H1 (cell line): Measurements from ENCODE around the gene PREX1. TPM values are rescaled to one million over a fixed set of nuclear protein-coding genes. Genes with fewer than 3 reads are reported as not detected.

Experiments
- CTCF ChIA-PET: fragments of 300-600 bp; sonication (Branson Sonifier 250); formaldehyde crosslinking; loops from one replicate; lab custom pipeline; 2021; ENCODE audit not compliant: partially characterized antibody; lab: Charles Lee
- POLR2A ChIA-PET: fragments of 300-600 bp; sonication (Branson Sonifier 250); formaldehyde crosslinking; loops from one replicate; lab custom pipeline; 2021; ENCODE audit warnings: inconsistent platforms; ENCODE audit not compliant: partially characterized antibody; lab: Charles Lee
- DNase-seq, 2 experiments: peaks; one replicate each; pipeline versions ENCODE4 v3.0.0 to v3.0.0-alpha.2; 2010 to 2022; ENCODE audit warnings: low spot score in 2 of 2, low read depth in 1 of 2, mixed read lengths in 1 of 2
- FAIRE-seq: peaks from 2 replicates; lab custom pipeline; 2011; peaks lifted over from hg19 to GRCh38; lab: Jason Lieb, UNC
- H2AFZ ChIP-seq: 2 replicates; pipeline ENCODE4 v1.8.1; 2012; ENCODE audit warnings: low read length, inconsistent platforms
- H2AK5ac ChIP-seq: 2 replicates; pipeline ENCODE4 v1.6.1; 2013; ENCODE audit warnings: low read depth, low read length
- H2BK120ac ChIP-seq: replicated peaks from 2 replicates; pipeline ENCODE3; 2013; ENCODE audit warnings: low read depth, low read length, inconsistent platforms
- H2BK12ac ChIP-seq: 2 replicates; pipeline ENCODE4 v1.6.1; 2013; ENCODE audit warnings: low read depth, low read length
- H2BK15ac ChIP-seq: 2 replicates; pipeline ENCODE4 v1.6.1; 2013; ENCODE audit warnings: low read length
- H2BK20ac ChIP-seq: 2 replicates; pipeline ENCODE4 v1.6.1; 2013; ENCODE audit warnings: low read length
- H2BK5ac ChIP-seq: 2 replicates; pipeline ENCODE4 v1.6.1; 2013; ENCODE audit warnings: low read depth, low read length
- H3K14ac ChIP-seq: 2 replicates; pipeline ENCODE4 v1.6.1; 2013; ENCODE audit warnings: inconsistent platforms; ENCODE audit not compliant: insufficient read length
- H3K18ac ChIP-seq: 2 replicates; pipeline ENCODE4 v1.6.1; 2013; ENCODE audit warnings: low read length; ENCODE audit errors: extremely low read depth
- H3K23ac ChIP-seq: 2 replicates; pipeline ENCODE4 v1.6.1; 2013; ENCODE audit warnings: inconsistent platforms; ENCODE audit not compliant: insufficient read length
- H3K23me2 ChIP-seq: 2 replicates; pipeline ENCODE4 v1.6.1; 2013; ENCODE audit warnings: low read depth, low read length
- H3K27ac ChIP-seq: 2 replicates; pipeline ENCODE4 v1.6.1; 2011; ENCODE audit warnings: low read depth, low read length, inconsistent platforms
- H3K27me3 ChIP-seq, 4 experiments: replicated peaks in 1 of 4; 1 replicate in 1 of 4; 2 replicates in 3 of 4; pipeline versions ENCODE4 v1.6.1 to v1.8.1; 2011 to 2013; ENCODE audit warnings: low read length in 3 of 4, mild to moderate bottlenecking in 3 of 4, inconsistent platforms in 2 of 4, mixed read lengths in 2 of 4, moderate library complexity in 1 of 4; ENCODE audit not compliant: control insufficient read depth in 3 of 4, insufficient read depth in 3 of 4; ENCODE audit errors: extremely low read depth in 1 of 4
- H3K36me3 ChIP-seq, 4 experiments: 2 replicates each; pipeline versions ENCODE4 v1.6.1 to v1.8.1; 2011 to 2013; ENCODE audit warnings: mild to moderate bottlenecking in 4 of 4, low read length in 3 of 4, moderate library complexity in 2 of 4, control low read depth in 1 of 4, inconsistent platforms in 1 of 4; ENCODE audit not compliant: insufficient read depth in 4 of 4, control insufficient read depth in 2 of 4
- H3K4ac ChIP-seq: replicated peaks from 2 replicates; pipeline ENCODE3; 2013; ENCODE audit warnings: low read length, low read depth, mixed read lengths, inconsistent platforms; ENCODE audit not compliant: insufficient read length
- H3K4me1 ChIP-seq, 4 experiments: replicated peaks in 1 of 4; 1 replicate in 1 of 4; 2 replicates in 3 of 4; pipeline versions ENCODE4 v1.6.1 to v1.8.1; 2011 to 2013; ENCODE audit warnings: low read length in 3 of 4, inconsistent platforms in 2 of 4, mixed read lengths in 1 of 4; ENCODE audit not compliant: insufficient read depth in 4 of 4, control insufficient read depth in 3 of 4
- H3K4me2 ChIP-seq, 2 experiments: 2 replicates each; pipeline versions ENCODE4 v1.6.1 to v1.8.1; 2011 to 2013; ENCODE audit warnings: low read depth in 2 of 2, low read length in 2 of 2, control low read depth in 1 of 2, inconsistent platforms in 1 of 2, mild to moderate bottlenecking in 1 of 2; ENCODE audit not compliant: insufficient read depth in 1 of 2
- H3K4me3 ChIP-seq, 4 experiments: fragments of 200-600, 300-600 bp in 1 of 4; sonication (generic), shearing (Covaris generic), sonication (Bioruptor Twin) in 1 of 4; 2 replicates each; pipeline versions ENCODE4 v1.5.1 to v1.8.1; 2011 to 2016; ENCODE audit warnings: low read length in 4 of 4, low read depth in 3 of 4, control low read depth in 2 of 4, inconsistent platforms in 2 of 4, mild to moderate bottlenecking in 2 of 4, mixed read lengths in 1 of 4, moderate library complexity in 1 of 4; ENCODE audit not compliant: insufficient read depth in 2 of 4; ENCODE audit errors: extremely low read depth in 1 of 4
- H3K56ac ChIP-seq: replicated peaks from 2 replicates; pipeline ENCODE3; 2013; ENCODE audit warnings: low read depth, mild to moderate bottlenecking, mixed read lengths, low read length, inconsistent platforms; ENCODE audit not compliant: insufficient read length
- H3K79me1 ChIP-seq: 2 replicates; pipeline ENCODE4 v1.6.1; 2013; ENCODE audit warnings: low read depth, low read length, control low read depth
- H3K79me2 ChIP-seq, 2 experiments: 2 replicates each; pipeline versions ENCODE4 v1.6.1 to v1.8.1; 2012 to 2013; ENCODE audit warnings: low read length in 2 of 2, mild to moderate bottlenecking in 2 of 2, inconsistent platforms in 1 of 2; ENCODE audit not compliant: insufficient read depth in 2 of 2, control insufficient read depth in 1 of 2
- H3K9ac ChIP-seq, 4 experiments: replicated peaks in 1 of 4; 1 replicate in 1 of 4; 2 replicates in 3 of 4; pipeline versions ENCODE4 v1.6.1 to v1.8.1; 2011 to 2013; ENCODE audit warnings: low read depth in 3 of 4, low read length in 3 of 4, control low read depth in 2 of 4, mild to moderate bottlenecking in 2 of 4, moderate library complexity in 2 of 4, inconsistent platforms in 1 of 4; ENCODE audit errors: extremely low read depth in 1 of 4
- H3K9me3 ChIP-seq, 2 experiments: 2 replicates each; pipeline versions ENCODE4 v1.6.1 to v1.8.1; 2012 to 2013; ENCODE audit warnings: mild to moderate bottlenecking in 2 of 2, moderate library complexity in 2 of 2, control low read depth in 1 of 2, inconsistent platforms in 1 of 2, low read depth in 1 of 2, low read length in 1 of 2, mixed read lengths in 1 of 2; ENCODE audit not compliant: insufficient read depth in 2 of 2
- H4K20me1 ChIP-seq, 2 experiments: replicated peaks in 1 of 2; 2 replicates each; pipeline versions ENCODE3 to v1.8.1; 2011 to 2013; ENCODE audit warnings: inconsistent platforms in 2 of 2, low read length in 2 of 2, mild to moderate bottlenecking in 1 of 2; ENCODE audit not compliant: insufficient read depth in 2 of 2, control insufficient read depth in 1 of 2
- H4K5ac ChIP-seq: 2 replicates; pipeline ENCODE4 v1.6.1; 2013; ENCODE audit warnings: low read length, low read depth, mixed read lengths, inconsistent platforms; ENCODE audit not compliant: insufficient read length
- H4K8ac ChIP-seq: 2 replicates; pipeline ENCODE4 v1.8.0; 2013; ENCODE audit warnings: mild to moderate bottlenecking, moderate library complexity, low read length, inconsistent platforms; ENCODE audit not compliant: insufficient read depth; ENCODE audit errors: extremely low read depth
- H4K91ac ChIP-seq: replicated peaks from 2 replicates; pipeline ENCODE3; 2013; ENCODE audit warnings: low read length, mixed read lengths, inconsistent platforms; ENCODE audit not compliant: insufficient read length
- ASH2L ChIP-seq: fragments of 200-600, 300-600 bp; sonication (generic); IDR thresholded peaks from one replicate; pipeline ENCODE4 v1.7.1; 2017; ENCODE audit warnings: low read length
- ATF3 ChIP-seq: IDR thresholded peaks from 2 replicates; pipeline ENCODE4 v1.6.1; 2011; ENCODE audit warnings: low read depth, mild to moderate bottlenecking, low read length; ENCODE audit not compliant: insufficient read depth
- CBX5 ChIP-seq: fragments of 300-800, 300-1000 bp; sonication (generic); IDR thresholded peaks from 2 replicates; pipeline ENCODE4 v1.7.1; 2016; ENCODE audit warnings: antibody characterized with exemption, low read length, low read depth
- CHD2 ChIP-seq: IDR thresholded peaks from 2 replicates; pipeline ENCODE4 v1.6.1; 2012; ENCODE audit warnings: low read length, improper control_type of control experiment
- HDAC2 ChIP-seq, 2 experiments: fragments of 300-600 bp in 1 of 2; sonication (generic) in 1 of 2; IDR thresholded peaks; 2 replicates each; pipeline ENCODE4 v1.6.1; 2011 to 2012; ENCODE audit warnings: low read depth in 2 of 2, low read length in 2 of 2, mild to moderate bottlenecking in 2 of 2, moderate library complexity in 2 of 2, borderline replicate concordance in 1 of 2, inconsistent platforms in 1 of 2
- MAFK ChIP-seq: IDR thresholded peaks from 2 replicates; pipeline ENCODE4 v1.6.1; 2012; ENCODE audit warnings: low read depth, mild to moderate bottlenecking, improper control_type of control experiment, low read length
- PHF8 ChIP-seq: fragments of 200-600 bp; sonication (generic); conservative IDR thresholded peaks from 2 replicates; pipeline ENCODE4 v1.7.1; 2012; ENCODE audit warnings: low read depth, mild to moderate bottlenecking, inconsistent platforms, low read length, moderate library complexity
- RBBP5 ChIP-seq: IDR thresholded peaks from 2 replicates; pipeline ENCODE4 v1.7.1; 2012; ENCODE audit warnings: low read depth, mild to moderate bottlenecking, inconsistent platforms, low read length, moderate library complexity, borderline replicate concordance
- RFX5 ChIP-seq: IDR thresholded peaks from 2 replicates; pipeline ENCODE4 v1.6.1; 2011; ENCODE audit warnings: low read depth, low read length, improper control_type of control experiment, borderline replicate concordance
- RNF2 ChIP-seq: fragments of 200-900, 300-1000 bp; sonication (generic); IDR thresholded peaks from 2 replicates; pipeline ENCODE4 v1.7.1; 2016; ENCODE audit warnings: borderline replicate concordance, low read depth, mild to moderate bottlenecking, antibody characterized with exemption, low read length; ENCODE audit not compliant: poor library complexity, severe bottlenecking; ENCODE audit errors: missing control alignments
- TAF7 ChIP-seq: optimal IDR thresholded peaks from 2 replicates; pipeline ENCODE3; 2011; ENCODE audit warnings: low read depth, mild to moderate bottlenecking, inconsistent platforms, low read length, moderate library complexity, borderline replicate concordance
- TEAD4 ChIP-seq: IDR thresholded peaks from 2 replicates; pipeline ENCODE4 v1.6.1; 2012; ENCODE audit warnings: low read depth, low read length, inconsistent platforms, mixed read lengths
- ZNF274 ChIP-seq: IDR thresholded peaks from 2 replicates; pipeline ENCODE4 v1.7.0; 2012; ENCODE audit warnings: low read length, borderline replicate concordance; ENCODE audit errors: extremely low read depth
- WGBS, 2 experiments: shearing (Covaris generic) in 1 of 2; methylation state at CpG; one replicate each; pipeline versions ENCODE4 v1.1.6 to v1.1.7; 2013 to 2015; ENCODE audit warnings: low lambda C conversion rate in 2 of 2, mixed read lengths in 2 of 2, inconsistent platforms in 1 of 2, low coverage in 1 of 2, missing lambda C conversion rate in 1 of 2; ENCODE audit not compliant: insufficient replicate concordance in 2 of 2, insufficient coverage in 1 of 2, insufficient read length in 1 of 2; ENCODE audit errors: extremely low coverage in 1 of 2, missing lambda C conversion rate in 1 of 2; 5-methylcytosine and 5-hydroxymethylcytosine counted together
- polyA plus RNA-seq, 7 experiments: library from polyadenylated mRNA; depleted of rRNA in 3 of 7; stranded (reverse) in 5 of 7; unstranded in 2 of 7; fragments of >200 nt in 5 of 7; fragments of 200-250 nt in 2 of 7; gene quantifications; 1 replicate in 5 of 7; 2 replicates in 1 of 7; 4 replicates in 1 of 7; pipeline versions ENCODE4 v1.2.1 to v1.2.3, GENCODE V29; 2011 to 2013; ENCODE audit warnings: missing spikeins in 2 of 7, mixed read lengths in 2 of 7
- total RNA-seq: library from RNA; stranded (reverse); fragmentation: NEBNext Ultra II Directional; extraction: Animal tissue kit (Norgen Biotek cat#: 25700); gene quantifications from 2 replicates; pipeline ENCODE4 v1.2.1, GENCODE V29; 2021

Gene PREX1
- total and polyA plus RNA-seq, 2 of the 8 experiments (the other 6 are each of a cell fraction or from before 2014, with no cell fraction given), result 10.7 to 12.8 TPM

DNA sequence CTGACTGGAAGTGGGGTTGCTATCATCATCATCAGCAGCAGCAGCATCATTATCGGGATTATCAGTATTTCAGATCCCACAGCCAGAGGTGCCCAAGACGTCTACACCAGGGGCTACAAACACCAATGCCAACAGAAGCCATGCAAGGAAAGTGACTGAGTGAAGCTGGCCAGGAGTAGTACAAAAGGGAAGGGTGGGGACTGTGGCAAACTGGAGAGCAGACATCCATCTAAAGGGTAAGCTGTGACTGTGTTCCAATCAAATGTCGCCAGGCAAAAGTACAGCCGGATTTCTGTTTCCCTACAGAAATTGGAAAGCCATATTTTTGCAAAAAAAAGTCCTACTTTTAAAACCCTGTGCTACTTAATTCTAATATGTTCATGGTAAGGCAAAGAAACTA lies 50.0 kb downstream of the PREX1 start:
- FAIRE-seq (no peak), DNase-seq (no peak)
- 91% methylated on average over 4 of the region's 4 CpGs; no CpG with 5 or more reads in 1 of the 2 experiments for WGBS, 2 experiments
- H3K27me3 ChIP-seq, result no peaks in the 10 kb centered on the region; a peak in 2 of 7 replicates
- H2AK5ac ChIP-seq, result no peak overlapping the region
- H3K18ac ChIP-seq, result no peak overlapping the region
- no peak overlapping the region for H2BK15ac ChIP-seq
- H2BK5ac ChIP-seq, result no peak overlapping the region
- H3K4me3 ChIP-seq, result no peak overlapping the region
- H2BK20ac ChIP-seq, result no peak overlapping the region
- peaks cover 0 to 3% (median 0%) of the 10 kb centered on the region in 4 experiments; a peak in 1 of 7 replicates for H3K4me1 ChIP-seq
- H3K79me1 ChIP-seq, result peaks cover 2% of the 10 kb centered on the region; the same call in 1 of the 2 replicates
- ChIA-PET POLR2A (no interaction called here), CTCF (no interaction called here)
- no peaks in the 10 kb centered on the region for H3K79me2 ChIP-seq
- no peaks in the 10 kb centered on the region for H4K20me1 ChIP-seq
- H2AFZ ChIP-seq, result no peak overlapping the region
- H2BK120ac ChIP-seq, result no peak overlapping the region
- H4K5ac ChIP-seq, result no peak overlapping the region
- no peak overlapping the region for H3K14ac ChIP-seq
- H3K56ac ChIP-seq, result no peak overlapping the region
- H3K9ac ChIP-seq, result no peak overlapping the region
- peaks cover 12 to 16% of the 10 kb centered on the region in 2 experiments for H3K9me3 ChIP-seq
- no peak overlapping the region for H3K4ac ChIP-seq
- H2BK12ac ChIP-seq, result no peak overlapping the region
- no peak overlapping the region for H4K91ac ChIP-seq
- H3K36me3 ChIP-seq, result peaks cover 0 to 3% (median 0%) of the 10 kb centered on the region in 4 experiments; a peak in 1 of 8 replicates
- no peak overlapping the region for H3K27ac ChIP-seq
- no peak overlapping the region for H3K4me2 ChIP-seq
- no peak overlapping the region for H4K8ac ChIP-seq
- no peaks in the 10 kb centered on the region for H3K23me2 ChIP-seq
- no peak overlapping the region for H3K23ac ChIP-seq
- TF ChIP-seq MAFK (no peak), RNF2 (no peak), HDAC2 (IDR thresholded peaks at IDR 0.05; ENCODE audit: borderline replicate concordance in 1 of 2, low read depth in 2 of 2, low read length in 2 of 2) (no peak), TAF7 (no peak), RFX5 (no peak), ZNF274 (no peak), TEAD4 (no peak), CHD2 (no peak), PHF8 (no peak), ASH2L (no peak), ATF3 (no peak), RBBP5 (no peak), CBX5 (no peak)
